Keratinocyte (primary cell): ENCODE data around the gene ZCCHC17. TPM values are rescaled to one million over a fixed set of nuclear protein-coding genes. Genes with fewer than 3 reads are reported as not detected.

Experiments
- DNase-seq: peaks from one replicate; pipeline ENCODE4 v3.0.0-alpha.2; 2011; ENCODE audit warnings: low read depth, missing footprints, low spot score
- FAIRE-seq: peaks from 2 replicates; lab custom pipeline; 2011; peaks lifted over from hg19 to GRCh38; lab: Jason Lieb, UNC
- H2AFZ ChIP-seq: 2 replicates; pipeline ENCODE4 v1.6.0; 2012; ENCODE audit warnings: low read length, control low read depth, inconsistent platforms; ENCODE audit not compliant: control insufficient read depth
- H3K27ac ChIP-seq: 2 replicates; pipeline ENCODE4 v1.5.1; 2011; ENCODE audit warnings: low read length; ENCODE audit not compliant: control insufficient read depth, insufficient read depth
- H3K27me3 ChIP-seq: 3 replicates; pipeline ENCODE4 v1.6.0; 2011; ENCODE audit warnings: low read length; ENCODE audit not compliant: control insufficient read depth, insufficient read depth; ENCODE audit errors: extremely low read depth
- H3K36me3 ChIP-seq, 2 experiments: 2 replicates in 1 of 2; 3 replicates in 1 of 2; pipeline ENCODE4 v1.5.1; 2011; ENCODE audit warnings: low read length in 2 of 2, mild to moderate bottlenecking in 1 of 2; ENCODE audit not compliant: control insufficient read depth in 2 of 2, insufficient read depth in 2 of 2; ENCODE audit errors: extremely low read depth in 1 of 2
- H3K4me1 ChIP-seq: 3 replicates; pipeline ENCODE4 v1.5.1; 2011; ENCODE audit warnings: low read length; ENCODE audit not compliant: control insufficient read depth, insufficient read depth; ENCODE audit errors: extremely low read depth
- H3K4me2 ChIP-seq: 3 replicates; pipeline ENCODE4 v1.6.0; 2011; ENCODE audit warnings: low read depth, low read length; ENCODE audit not compliant: control insufficient read depth, insufficient read depth; ENCODE audit errors: extremely low read depth
- H3K4me3 ChIP-seq, 3 experiments: fragments of 200-600 bp in 1 of 3; sonication (generic) in 1 of 3; 2 replicates in 2 of 3; 3 replicates in 1 of 3; pipeline ENCODE4 v1.5.1; 2011 to 2016; ENCODE audit warnings: low read length in 3 of 3, mild to moderate bottlenecking in 3 of 3, control low read depth in 2 of 3, inconsistent platforms in 1 of 3, low read depth in 1 of 3, mixed read lengths in 1 of 3, mixed run types in 1 of 3, moderate library complexity in 1 of 3; ENCODE audit not compliant: control insufficient read depth in 2 of 3, insufficient read depth in 2 of 3; ENCODE audit errors: extremely low read depth in 1 of 3
- H3K79me2 ChIP-seq: 2 replicates; pipeline ENCODE4 v1.6.0; 2012; ENCODE audit warnings: low read length; ENCODE audit not compliant: control insufficient read depth, insufficient read depth
- H3K9ac ChIP-seq: 3 replicates; pipeline ENCODE4 v1.6.0; 2011; ENCODE audit warnings: low read length; ENCODE audit not compliant: control insufficient read depth, insufficient read depth; ENCODE audit errors: extremely low read depth
- H3K9me1 ChIP-seq: 3 replicates; pipeline ENCODE4 v1.6.0; 2011; ENCODE audit warnings: low read length; ENCODE audit not compliant: control insufficient read depth, insufficient read depth; ENCODE audit errors: extremely low read depth
- H3K9me3 ChIP-seq: 2 replicates; pipeline ENCODE4 v1.5.1; 2012; ENCODE audit warnings: low read depth, low read length; ENCODE audit not compliant: control insufficient read depth
- H4K20me1 ChIP-seq: 3 replicates; pipeline ENCODE4 v1.6.0; 2011; ENCODE audit warnings: low read length; ENCODE audit not compliant: control insufficient read depth, insufficient read depth; ENCODE audit errors: extremely low read depth
- EZH2 ChIP-seq: IDR thresholded peaks from one replicate; pipeline ENCODE4 v1.6.1; 2012; ENCODE audit warnings: inconsistent platforms, mild to moderate bottlenecking, low read length, moderate library complexity
- dilution Hi-C: fragments of 300-500 bp; cut with MboI; formaldehyde crosslinking; loops from one replicate; pipeline ENCODE4 v1.7.0; 2020; ENCODE audit warnings: low sequenced_read_pairs; ENCODE audit not compliant: extremely low pct_ligation_motif_present
- polyA plus RNA-seq, 5 experiments: library from polyadenylated mRNA; depleted of rRNA in 3 of 5; stranded (reverse) in 3 of 5; stranded (forward) in 1 of 5; unstranded in 1 of 5; fragments of >200 nt; gene quantifications; 1 replicate in 1 of 5; 2 replicates in 3 of 5; 3 replicates in 1 of 5; pipeline versions ENCODE4 v1.2.1 to v1.2.3, GENCODE V29; 2011 to 2012; ENCODE audit warnings: missing spikeins in 2 of 5, low read depth in 1 of 5, low replicate concordance in 1 of 5
- TF ChIP-seq, protein P1 (sequence below), 3 experiments: IDR thresholded peaks in 1 of 3; conservative IDR thresholded peaks in 1 of 3; optimal IDR thresholded peaks in 1 of 3; 2 replicates in 2 of 3; 3 replicates in 1 of 3; pipeline versions ENCODE3 to v1.5.1; 2011; ENCODE audit warnings: low read length in 3 of 3, mild to moderate bottlenecking in 3 of 3, moderate library complexity in 2 of 3, control low read depth in 1 of 3, inconsistent platforms in 1 of 3; ENCODE audit not compliant: insufficient read depth in 2 of 3; ENCODE audit errors: extremely low read depth in 1 of 3

Gene ZCCHC17
- polyA plus RNA-seq, 1 donor (not counting 4 experiments of a cell fraction or from before 2014, with no cell fraction given) = 70.0 TPM

DNA sequence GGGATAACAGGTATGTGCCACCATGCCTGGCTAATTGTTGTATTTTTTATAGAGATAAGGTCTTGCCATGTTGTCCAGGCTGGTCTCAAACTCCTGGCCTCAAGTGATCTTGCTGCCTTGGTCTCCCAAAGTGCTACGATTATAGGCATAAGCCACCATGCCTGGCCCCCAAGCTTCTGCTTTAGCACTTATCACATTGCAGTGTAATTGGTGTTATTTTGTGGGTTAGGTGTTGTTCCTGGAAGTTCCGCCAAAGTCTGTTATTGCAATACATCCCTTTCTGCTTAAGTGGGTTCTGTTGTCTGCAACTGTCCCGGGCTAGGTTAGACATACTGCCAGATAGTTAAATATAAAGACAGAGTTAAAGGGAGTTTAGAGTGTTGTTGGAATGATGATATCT, 3.4 kb downstream of the ZCCHC17 start:
- H3K27me3 ChIP-seq = no peaks in the 10 kb centered on the region
- no peak overlapping the region for H2AFZ ChIP-seq
- TF ChIP-seq, protein P1, sequence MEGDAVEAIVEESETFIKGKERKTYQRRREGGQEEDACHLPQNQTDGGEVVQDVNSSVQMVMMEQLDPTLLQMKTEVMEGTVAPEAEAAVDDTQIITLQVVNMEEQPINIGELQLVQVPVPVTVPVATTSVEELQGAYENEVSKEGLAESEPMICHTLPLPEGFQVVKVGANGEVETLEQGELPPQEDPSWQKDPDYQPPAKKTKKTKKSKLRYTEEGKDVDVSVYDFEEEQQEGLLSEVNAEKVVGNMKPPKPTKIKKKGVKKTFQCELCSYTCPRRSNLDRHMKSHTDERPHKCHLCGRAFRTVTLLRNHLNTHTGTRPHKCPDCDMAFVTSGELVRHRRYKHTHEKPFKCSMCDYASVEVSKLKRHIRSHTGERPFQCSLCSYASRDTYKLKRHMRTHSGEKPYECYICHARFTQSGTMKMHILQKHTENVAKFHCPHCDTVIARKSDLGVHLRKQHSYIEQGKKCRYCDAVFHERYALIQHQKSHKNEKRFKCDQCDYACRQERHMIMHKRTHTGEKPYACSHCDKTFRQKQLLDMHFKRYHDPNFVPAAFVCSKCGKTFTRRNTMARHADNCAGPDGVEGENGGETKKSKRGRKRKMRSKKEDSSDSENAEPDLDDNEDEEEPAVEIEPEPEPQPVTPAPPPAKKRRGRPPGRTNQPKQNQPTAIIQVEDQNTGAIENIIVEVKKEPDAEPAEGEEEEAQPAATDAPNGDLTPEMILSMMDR (optimal IDR thresholded peaks at IDR 0.05 in 1 of 3, IDR thresholded peaks at IDR 0.05 in 1 of 3, conservative IDR thresholded peaks at IDR 0.05 in 1 of 3; ENCODE audit: extremely low read depth in 1 of 3, insufficient read depth in 2 of 3, low read length in 3 of 3) = no peak
- no peak for TF ChIP-seq EZH2
- H3K27ac ChIP-seq = no peak overlapping the region
- H3K4me1 ChIP-seq = peaks cover 22% of the 10 kb centered on the region
- dilution Hi-C loops = no loop called here
- FAIRE-seq (no peak), DNase-seq (no peak)
- no peak overlapping the region for H3K4me2 ChIP-seq
- peaks cover 4 to 11% of the 10 kb centered on the region in 2 experiments for H3K36me3 ChIP-seq
- H3K9ac ChIP-seq = no peak overlapping the region
- H3K9me1 ChIP-seq = peaks cover 2% of the 10 kb centered on the region
- H3K9me3 ChIP-seq = no peaks in the 10 kb centered on the region
- no peak overlapping the region for H3K4me3 ChIP-seq
- no peaks in the 10 kb centered on the region for H4K20me1 ChIP-seq
- H3K79me2 ChIP-seq = peaks cover 76% of the 10 kb centered on the region

DNA sequence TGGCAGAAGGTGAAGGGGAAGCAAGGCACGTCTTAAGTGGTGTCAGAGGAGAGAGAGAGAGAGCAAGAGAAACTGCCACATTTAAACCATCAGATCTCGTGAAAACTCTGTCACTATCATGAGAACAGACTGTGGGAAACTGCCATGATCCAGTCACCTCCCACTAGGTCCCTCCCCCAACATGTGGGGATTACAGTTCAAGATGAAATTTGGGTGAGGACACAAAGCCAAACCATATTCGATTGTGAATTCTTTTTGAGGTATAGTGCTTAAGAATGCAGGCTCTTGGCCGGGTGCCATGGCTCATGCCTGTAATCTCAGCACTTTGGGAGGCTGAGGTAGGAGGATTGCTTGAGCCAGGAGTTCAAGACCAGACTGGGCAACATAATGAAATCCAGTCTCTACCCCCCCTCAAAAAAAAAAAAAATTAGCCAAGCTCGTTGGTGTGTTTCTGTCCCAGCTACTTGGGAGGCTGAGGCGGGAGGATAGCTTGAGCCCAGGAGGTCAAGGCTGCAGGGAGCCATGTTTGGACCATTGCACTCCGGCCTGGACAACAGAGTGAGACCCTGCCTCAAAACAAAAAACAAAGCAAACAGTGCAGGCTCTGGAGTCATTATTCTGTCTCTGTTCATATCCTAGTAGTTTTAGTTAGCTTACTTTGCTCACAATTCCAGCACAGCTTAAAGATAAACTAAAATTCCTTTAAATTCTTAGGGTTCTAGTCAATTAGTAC, 6.0 kb downstream of the ZCCHC17 start:
- DNase-seq (no peak), FAIRE-seq (no peak)
- dilution Hi-C loops = no loop called here
- Histone ChIP-seq H2AFZ (no peak overlapping the region), H3K4me1 (peaks cover 24% of the 10 kb centered on the region), H3K36me3 (peaks cover 4 to 11% of the 10 kb centered on the region in 2 experiments), H3K9me1 (peaks cover 2% of the 10 kb centered on the region), H3K27me3 (no peaks in the 10 kb centered on the region), H3K79me2 (peaks cover 65% of the 10 kb centered on the region), H3K27ac (no peak overlapping the region), H4K20me1 (no peaks in the 10 kb centered on the region), H3K9me3 (no peaks in the 10 kb centered on the region), H3K9ac (no peak overlapping the region), H3K4me3 (no peak overlapping the region), H3K4me2 (no peak overlapping the region)
- no peak for TF ChIP-seq EZH2
- TF ChIP-seq, protein P1 (optimal IDR thresholded peaks at IDR 0.05 in 1 of 3, IDR thresholded peaks at IDR 0.05 in 1 of 3, conservative IDR thresholded peaks at IDR 0.05 in 1 of 3; ENCODE audit: extremely low read depth in 1 of 3, insufficient read depth in 2 of 3, low read length in 3 of 3) = no peak
